Measurements from ENCODE around the gene EPS15. TPM values are rescaled to one million over a fixed set of nuclear protein-coding genes. Genes with fewer than 3 reads are reported as not detected.

The EPS15 gene
- total RNA-seq, 2 donors from 2014 or later = 50.0 to 54.7 TPM

DNA sequence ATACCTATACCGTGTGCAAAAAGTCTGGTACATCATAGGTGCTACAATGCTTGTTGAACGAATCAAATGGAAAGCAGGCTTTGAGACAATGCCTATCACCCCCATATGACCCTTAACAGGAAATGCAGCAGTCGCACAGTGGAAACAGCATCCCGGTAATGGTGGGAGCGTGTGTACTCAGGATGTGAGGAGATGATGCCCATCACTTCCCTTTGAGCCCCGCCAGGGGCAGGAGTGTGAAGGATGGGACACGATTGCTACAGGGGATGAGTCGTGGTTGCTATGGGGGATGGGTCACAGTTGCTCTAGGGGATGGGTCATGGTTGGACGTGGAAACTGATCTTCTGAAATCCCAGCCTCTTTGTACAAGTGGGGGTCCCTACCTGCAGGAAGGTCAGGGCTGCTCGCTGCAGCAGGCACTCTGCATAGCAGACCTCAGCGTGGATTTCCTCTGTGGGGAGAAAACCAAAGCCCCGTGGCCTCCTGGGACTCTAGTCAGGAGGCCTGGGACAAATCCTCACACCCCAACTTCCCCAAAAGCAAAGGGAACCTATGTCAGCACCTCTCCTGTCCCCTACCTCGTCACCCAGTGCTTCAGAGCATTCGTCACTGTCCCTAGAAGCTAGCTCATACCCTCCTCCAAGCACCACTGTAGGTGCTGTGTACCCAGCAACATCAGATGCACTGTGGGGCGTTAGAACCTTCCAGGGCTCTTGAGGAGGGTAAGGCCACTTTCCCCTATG, 208.0 kb downstream of the EPS15 start:
- no peaks in the 10 kb centered on the region for H3K27me3 ChIP-seq
- no peaks in the 10 kb centered on the region for H3K4me1 ChIP-seq
- no peak for DNase-seq (ENCODE audit: low spot score)
- TF ChIP-seq, protein P1, sequence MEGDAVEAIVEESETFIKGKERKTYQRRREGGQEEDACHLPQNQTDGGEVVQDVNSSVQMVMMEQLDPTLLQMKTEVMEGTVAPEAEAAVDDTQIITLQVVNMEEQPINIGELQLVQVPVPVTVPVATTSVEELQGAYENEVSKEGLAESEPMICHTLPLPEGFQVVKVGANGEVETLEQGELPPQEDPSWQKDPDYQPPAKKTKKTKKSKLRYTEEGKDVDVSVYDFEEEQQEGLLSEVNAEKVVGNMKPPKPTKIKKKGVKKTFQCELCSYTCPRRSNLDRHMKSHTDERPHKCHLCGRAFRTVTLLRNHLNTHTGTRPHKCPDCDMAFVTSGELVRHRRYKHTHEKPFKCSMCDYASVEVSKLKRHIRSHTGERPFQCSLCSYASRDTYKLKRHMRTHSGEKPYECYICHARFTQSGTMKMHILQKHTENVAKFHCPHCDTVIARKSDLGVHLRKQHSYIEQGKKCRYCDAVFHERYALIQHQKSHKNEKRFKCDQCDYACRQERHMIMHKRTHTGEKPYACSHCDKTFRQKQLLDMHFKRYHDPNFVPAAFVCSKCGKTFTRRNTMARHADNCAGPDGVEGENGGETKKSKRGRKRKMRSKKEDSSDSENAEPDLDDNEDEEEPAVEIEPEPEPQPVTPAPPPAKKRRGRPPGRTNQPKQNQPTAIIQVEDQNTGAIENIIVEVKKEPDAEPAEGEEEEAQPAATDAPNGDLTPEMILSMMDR (IDR thresholded peaks at IDR 0.05) = no peak
- no peak overlapping the region for H3K27ac ChIP-seq
- H3K9me3 ChIP-seq = no peaks in the 10 kb centered on the region
- no peak overlapping the region for H3K4me3 ChIP-seq
- H3K36me3 ChIP-seq = no peaks in the 10 kb centered on the region

DNA sequence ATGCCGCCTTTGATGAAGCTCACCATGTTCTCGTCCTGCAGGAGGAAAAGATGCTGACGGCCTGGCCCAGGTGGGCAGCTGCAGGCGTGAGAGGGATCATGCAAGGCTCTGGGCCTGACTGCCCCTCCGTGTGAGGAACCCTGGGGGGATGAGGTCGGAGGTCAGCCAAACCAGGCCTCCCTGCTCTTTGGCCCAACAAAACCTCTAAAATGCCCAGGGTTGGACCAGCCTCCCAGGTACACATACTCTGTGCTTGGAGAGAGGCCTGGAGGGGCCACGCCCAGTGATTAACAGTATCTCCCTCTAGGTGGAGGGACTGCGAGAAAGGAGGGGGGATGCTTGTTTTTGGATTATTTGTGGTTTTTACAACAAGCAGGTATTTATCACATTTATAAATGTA, 209.8 kb downstream of the EPS15 start:
- H3K36me3 ChIP-seq = no peaks in the 10 kb centered on the region
- no peak overlapping the region for H3K4me3 ChIP-seq
- H3K27ac ChIP-seq = no peak overlapping the region
- DNase-seq (ENCODE audit: low spot score) = no peak
- TF ChIP-seq, protein P1 (IDR thresholded peaks at IDR 0.05) = no peak
- H3K4me1 ChIP-seq = no peaks in the 10 kb centered on the region
- no peaks in the 10 kb centered on the region for H3K27me3 ChIP-seq
- H3K9me3 ChIP-seq = no peaks in the 10 kb centered on the region

DNA sequence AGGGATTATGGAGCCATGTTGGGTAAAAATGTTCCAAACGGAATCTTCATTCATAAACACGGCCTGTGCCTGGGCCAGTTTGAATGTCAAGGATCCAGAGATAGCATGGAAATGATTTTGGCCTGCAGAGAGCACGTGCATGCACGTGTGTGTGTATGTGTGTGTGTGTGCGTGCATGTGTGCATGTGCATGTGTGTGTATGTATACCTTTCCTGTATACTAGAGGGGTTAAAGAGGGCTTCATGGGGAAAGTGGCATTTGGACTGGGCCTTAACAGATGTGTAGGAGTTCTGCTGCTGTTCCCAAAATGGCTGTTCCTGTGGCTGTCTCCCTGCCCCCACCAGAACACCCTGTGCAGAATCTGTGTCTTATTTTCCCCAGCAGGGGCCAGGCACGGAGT, 210.4 kb downstream of the EPS15 start:
- no peaks in the 10 kb centered on the region for H3K4me1 ChIP-seq
- DNase-seq (ENCODE audit: low spot score) = no peak
- H3K9me3 ChIP-seq = no peaks in the 10 kb centered on the region
- H3K36me3 ChIP-seq = no peaks in the 10 kb centered on the region
- TF ChIP-seq, protein P1 (IDR thresholded peaks at IDR 0.05) = no peak
- no peak overlapping the region for H3K27ac ChIP-seq
- H3K27me3 ChIP-seq = no peaks in the 10 kb centered on the region
- H3K4me3 ChIP-seq = no peak overlapping the region

DNA sequence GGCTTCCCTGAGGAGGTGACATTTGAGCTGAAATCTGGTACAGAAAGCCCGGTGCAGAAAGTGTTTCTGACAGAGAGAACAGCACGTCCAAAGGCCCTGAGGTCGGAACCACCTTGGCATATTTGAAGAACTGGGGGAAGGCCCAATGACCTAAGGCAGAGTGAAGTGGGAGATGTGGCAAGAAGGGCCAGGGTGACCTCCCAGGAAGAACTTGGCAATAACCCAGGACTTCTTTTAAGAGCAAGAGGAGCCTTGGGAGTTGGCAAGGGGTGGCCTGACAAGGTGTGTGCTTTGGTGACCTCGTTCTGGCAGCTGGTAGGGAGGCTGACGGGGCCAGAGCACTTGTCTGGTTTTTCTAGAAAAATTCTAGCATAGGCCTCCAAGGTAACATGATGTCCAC, 212.1 kb downstream of the EPS15 start:
- Histone ChIP-seq H3K27ac (no peak overlapping the region), H3K4me3 (no peak overlapping the region), H3K9me3 (no peaks in the 10 kb centered on the region), H3K27me3 (no peaks in the 10 kb centered on the region), H3K4me1 (no peaks in the 10 kb centered on the region), H3K36me3 (no peaks in the 10 kb centered on the region)
- TF ChIP-seq, protein P1 (IDR thresholded peaks at IDR 0.05) = no peak
- no peak for DNase-seq (ENCODE audit: low spot score)

DNA sequence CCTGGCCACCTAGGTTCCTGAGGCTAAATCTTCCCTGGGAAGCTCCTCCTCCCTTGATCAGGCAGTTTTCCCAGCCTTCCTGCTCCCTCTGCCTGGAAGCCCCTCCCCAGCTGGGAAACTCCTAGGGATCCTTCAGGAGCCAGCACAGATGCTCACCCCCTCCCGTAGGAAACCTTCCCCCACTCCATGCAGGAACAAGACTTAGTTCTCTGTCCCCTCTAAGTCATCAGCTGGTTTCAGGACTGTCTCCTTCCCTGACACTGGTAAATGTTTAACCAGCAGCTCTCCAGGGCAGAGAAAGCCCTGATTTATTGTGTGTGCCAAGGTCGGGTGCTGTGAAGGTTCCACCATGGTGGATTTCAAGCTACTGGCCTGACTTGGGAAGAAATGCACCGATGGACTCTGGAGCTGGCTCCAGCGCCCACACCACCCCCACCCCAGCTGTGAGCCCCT, 213.7 kb downstream of the EPS15 start:
- H3K4me3 ChIP-seq = no peak overlapping the region
- no peaks in the 10 kb centered on the region for H3K9me3 ChIP-seq
- TF ChIP-seq, protein P1 (IDR thresholded peaks at IDR 0.05) = no peak
- H3K4me1 ChIP-seq = no peaks in the 10 kb centered on the region
- H3K27ac ChIP-seq = no peak overlapping the region
- no peaks in the 10 kb centered on the region for H3K27me3 ChIP-seq
- H3K36me3 ChIP-seq = no peaks in the 10 kb centered on the region
- DNase-seq (ENCODE audit: low spot score) = no peak

DNA sequence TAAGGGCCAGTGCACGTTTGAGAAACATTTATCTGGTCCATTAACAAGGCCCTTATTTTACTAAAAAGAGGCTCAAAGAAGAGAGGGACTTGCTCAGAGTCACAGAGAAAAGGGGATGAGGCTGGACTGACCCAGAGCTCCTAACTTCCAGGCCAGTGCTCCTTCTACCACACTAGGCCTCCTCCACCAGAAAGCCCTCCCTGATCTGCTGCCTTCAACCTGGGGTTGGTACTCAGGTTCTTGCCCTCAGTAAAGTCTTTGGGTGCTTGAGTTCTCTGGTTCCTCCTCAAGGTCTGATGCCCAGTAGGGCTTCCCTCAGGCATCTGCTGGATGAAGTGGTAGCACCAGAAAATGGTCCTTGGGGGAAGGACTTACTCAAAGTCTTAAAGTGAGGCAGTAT, 214.7 kb downstream of the EPS15 start:
- H3K27ac ChIP-seq = no peak overlapping the region
- H3K36me3 ChIP-seq = no peaks in the 10 kb centered on the region
- no peaks in the 10 kb centered on the region for H3K4me1 ChIP-seq
- H3K9me3 ChIP-seq = no peaks in the 10 kb centered on the region
- DNase-seq (ENCODE audit: low spot score) = no peak
- no peaks in the 10 kb centered on the region for H3K27me3 ChIP-seq
- TF ChIP-seq, protein P1 (IDR thresholded peaks at IDR 0.05) = no peak
- no peak overlapping the region for H3K4me3 ChIP-seq

Measured in right atrium auricular region (tissue), 2 donors.